Fibroblast of lung (primary cell): ENCODE data around the gene OTUB2.

Source experiments
- CTCF ChIP-seq, 2 donors: IDR thresholded peaks in 1 of 2; conservative IDR thresholded peaks in 1 of 2; 1 replicate in 1 of 2; 2 replicates in 1 of 2; pipeline ENCODE4 v1.5.1; 2011 to 2012; ENCODE audit warnings: low read length in 2 of 2, control low read depth in 1 of 2, inconsistent platforms in 1 of 2, low read depth in 1 of 2, mild to moderate bottlenecking in 1 of 2
- EZH2 ChIP-seq: IDR thresholded peaks from 2 replicates; pipeline ENCODE4 v1.5.1; 2012; ENCODE audit warnings: low read length, control low read depth, mild to moderate bottlenecking; ENCODE audit errors: missing control alignments

GRCh38 chr14:93989939-93990338, 36.2 kb upstream of the OTUB2 start:
- TF ChIP-seq CTCF (conservative IDR thresholded peaks at IDR 0.05 in 1 of 2, IDR thresholded peaks at IDR 0.05 in 1 of 2; ENCODE audit: low read depth in 1 of 2, low read length in 2 of 2) (no peak), EZH2 (no peak)
